HepG2 (cell line): ENCODE results near the gene LRRC8D. TPM values are rescaled to one million over a fixed set of nuclear protein-coding genes. Genes with fewer than 3 reads are reported as not detected.

Source experiments
- ATF7 ChIP-seq, 2 experiments: fragments of 450-650 bp in 1 of 2; sonication (generic) in 1 of 2; formaldehyde crosslinking in 1 of 2; IDR thresholded peaks; 2 replicates each; pipeline versions ENCODE4 v1.4.0 to v1.6.1; 2016 to 2020; ENCODE audit warnings: antibody characterized with exemption in 1 of 2, mild to moderate bottlenecking in 1 of 2, missing genetic modification reagents in 1 of 2
- ERF ChIP-seq: IDR thresholded peaks from 2 replicates; pipeline ENCODE4 v1.6.1; 2018; ENCODE audit warnings: missing biosample characterization, missing genetic modification reagents
- ESRRA ChIP-seq: sonication (generic); formaldehyde crosslinking; IDR thresholded peaks from 2 replicates; pipeline ENCODE4 v1.5.1; 2020; ENCODE audit warnings: mild to moderate bottlenecking, low read depth, missing genetic modification reagents
- GPN1 ChIP-seq: sonication (generic); formaldehyde crosslinking; IDR thresholded peaks from 2 replicates; pipeline ENCODE4 v1.5.1; 2020; ENCODE audit warnings: missing genetic modification reagents, borderline replicate concordance
- MAF1 ChIP-seq: sonication (generic); formaldehyde crosslinking; IDR thresholded peaks from 2 replicates; pipeline ENCODE4 v1.5.0; 2020; ENCODE audit warnings: missing genetic modification reagents, borderline replicate concordance
- MATR3 ChIP-seq: sonication (generic); formaldehyde crosslinking; IDR thresholded peaks from 2 replicates; pipeline ENCODE4 v1.4.0; 2020; ENCODE audit warnings: missing genetic modification reagents
- NR1H2 ChIP-seq: sonication (generic); formaldehyde crosslinking; IDR thresholded peaks from 2 replicates; pipeline ENCODE4 v1.8.1; 2022; ENCODE audit warnings: low read depth, missing genetic modification reagents, borderline replicate concordance
- NR2F6 ChIP-seq, 2 experiments: IDR thresholded peaks; 2 replicates each; pipeline ENCODE4 v1.6.1; 2016; ENCODE audit warnings: antibody characterized with exemption in 1 of 2, mild to moderate bottlenecking in 1 of 2
- SMARCE1 ChIP-seq: fragments of 450-650 bp; IDR thresholded peaks from 2 replicates; pipeline ENCODE4 v1.6.1; 2017; ENCODE audit warnings: borderline replicate concordance
- SOX13 ChIP-seq, 3 experiments: fragments of 450-650 bp in 1 of 3; sonication (generic) in 1 of 3; formaldehyde crosslinking in 1 of 3; IDR thresholded peaks in 2 of 3; conservative IDR thresholded peaks in 1 of 3; 2 replicates each; pipeline versions ENCODE4 v1.5.0 to v1.6.1; 2016 to 2020; ENCODE audit warnings: antibody characterized with exemption in 1 of 3, mild to moderate bottlenecking in 1 of 3, missing compliant biosample characterization in 1 of 3, missing genetic modification reagents in 1 of 3, moderate library complexity in 1 of 3
- TCF7L2 ChIP-seq: IDR thresholded peaks from 2 replicates; pipeline ENCODE4 v1.6.1; 2011; ENCODE audit warnings: mild to moderate bottlenecking, low read depth, low read length, moderate library complexity
- ZBTB38 ChIP-seq: sonication (generic); formaldehyde crosslinking; IDR thresholded peaks from 2 replicates; pipeline ENCODE4 v1.5.1; 2020; ENCODE audit warnings: mild to moderate bottlenecking, missing genetic modification reagents
- ZNF282 ChIP-seq: fragments of 450-650 bp; IDR thresholded peaks from 2 replicates; pipeline ENCODE4 v1.6.1; 2018; ENCODE audit not compliant: partially characterized antibody
- ZNF543 ChIP-seq: sonication (generic); formaldehyde crosslinking; IDR thresholded peaks from 2 replicates; pipeline ENCODE4 v1.4.0; 2020; ENCODE audit warnings: mild to moderate bottlenecking, missing genetic modification reagents
- ZNF556 ChIP-seq: sonication (generic); formaldehyde crosslinking; IDR thresholded peaks from 2 replicates; pipeline ENCODE4 v1.4.0; 2020; ENCODE audit warnings: mild to moderate bottlenecking, missing genetic modification reagents, borderline replicate concordance
- ZNF672 ChIP-seq: sonication (generic); formaldehyde crosslinking; IDR thresholded peaks from 2 replicates; pipeline ENCODE4 v1.8.1; 2022; ENCODE audit warnings: missing genetic modification reagents
- ZNF746 ChIP-seq: sonication (generic); formaldehyde crosslinking; IDR thresholded peaks from 2 replicates; pipeline ENCODE4 v1.8.0; 2022; ENCODE audit warnings: mild to moderate bottlenecking, missing genetic modification reagents
- polyA plus RNA-seq, 8 experiments: library from polyadenylated mRNA; depleted of rRNA in 3 of 8; stranded (reverse) in 7 of 8; unstranded in 1 of 8; fragments of >200 nt; fragmentation: Illumina TruSeq in 4 of 8; extraction: Trizol in 4 of 8; gene quantifications; 2 replicates each; pipeline versions ENCODE4 v1.2.1 to v1.2.3, GENCODE V29; 2011 to 2016; ENCODE audit warnings: low read depth in 4 of 8, missing spikeins in 1 of 8, mixed read lengths in 1 of 8; ENCODE audit not compliant: insufficient read depth in 1 of 8
- total RNA-seq, 5 experiments: library from RNA; depleted of rRNA; stranded (reverse); fragments of >200 nt; fragmentation: Illumina TruSeq; extraction: Trizol; gene quantifications; 2 replicates each; pipeline ENCODE4 v1.2.3, GENCODE V29; 2016; ENCODE audit warnings: low read depth in 1 of 5
- TF ChIP-seq, protein P1 (sequence below): sonication (generic); formaldehyde crosslinking; IDR thresholded peaks from 2 replicates; pipeline ENCODE4 v1.4.0; 2020; ENCODE audit warnings: missing genetic modification reagents
- TF ChIP-seq, protein P2 (sequence below): sonication (generic); formaldehyde crosslinking; IDR thresholded peaks from 2 replicates; pipeline ENCODE4 v1.5.0; 2020; ENCODE audit warnings: mild to moderate bottlenecking, missing genetic modification reagents, borderline replicate concordance

LRRC8D gene
- total and polyA plus RNA-seq, 2 of the 13 experiments (the other 11 are each of a cell fraction or from before 2014, with no cell fraction given), result 29.9 to 45.5 TPM

DNA sequence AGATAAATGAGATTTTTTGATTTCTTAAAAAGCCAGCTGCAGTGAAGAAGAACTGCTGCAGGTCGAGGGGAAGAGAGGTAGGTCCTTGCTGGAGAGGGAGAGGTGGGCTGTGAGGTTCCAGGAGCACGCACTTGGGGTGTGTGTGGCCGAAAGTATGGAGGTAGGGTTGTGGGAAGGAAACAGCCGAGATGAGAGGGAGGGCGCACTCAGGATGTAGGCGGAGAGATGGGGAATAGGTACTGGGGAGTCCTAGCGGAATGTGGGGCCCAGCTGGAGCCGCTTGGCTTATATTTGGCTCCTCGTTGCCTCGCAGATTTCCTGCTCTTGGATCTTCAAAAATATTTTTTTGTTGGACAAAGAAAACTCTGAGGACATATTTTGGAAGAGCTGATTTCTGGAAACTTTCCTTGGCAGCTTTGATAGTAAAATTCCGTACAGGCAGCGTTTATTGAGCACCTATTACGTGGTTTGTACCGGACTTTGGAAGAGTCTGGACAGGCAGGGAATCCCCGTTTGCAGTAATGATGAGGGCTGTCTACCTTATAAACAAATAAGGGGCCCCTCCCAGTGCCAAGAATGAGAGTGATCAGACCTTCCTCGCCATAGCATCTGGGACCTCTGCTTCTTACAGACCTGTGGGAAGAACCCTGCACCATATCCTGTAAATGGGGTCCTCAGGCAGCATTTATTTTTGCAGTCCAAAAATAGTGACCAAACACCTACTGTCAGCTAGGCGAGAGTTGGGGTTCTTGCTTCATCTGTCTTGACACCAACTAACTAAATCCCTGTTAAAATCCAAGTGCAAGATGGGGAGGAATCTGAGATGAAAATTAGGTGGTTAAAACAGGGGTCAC, 1.5 kb downstream of the LRRC8D start (continued):
- TF ChIP-seq, protein P1, sequence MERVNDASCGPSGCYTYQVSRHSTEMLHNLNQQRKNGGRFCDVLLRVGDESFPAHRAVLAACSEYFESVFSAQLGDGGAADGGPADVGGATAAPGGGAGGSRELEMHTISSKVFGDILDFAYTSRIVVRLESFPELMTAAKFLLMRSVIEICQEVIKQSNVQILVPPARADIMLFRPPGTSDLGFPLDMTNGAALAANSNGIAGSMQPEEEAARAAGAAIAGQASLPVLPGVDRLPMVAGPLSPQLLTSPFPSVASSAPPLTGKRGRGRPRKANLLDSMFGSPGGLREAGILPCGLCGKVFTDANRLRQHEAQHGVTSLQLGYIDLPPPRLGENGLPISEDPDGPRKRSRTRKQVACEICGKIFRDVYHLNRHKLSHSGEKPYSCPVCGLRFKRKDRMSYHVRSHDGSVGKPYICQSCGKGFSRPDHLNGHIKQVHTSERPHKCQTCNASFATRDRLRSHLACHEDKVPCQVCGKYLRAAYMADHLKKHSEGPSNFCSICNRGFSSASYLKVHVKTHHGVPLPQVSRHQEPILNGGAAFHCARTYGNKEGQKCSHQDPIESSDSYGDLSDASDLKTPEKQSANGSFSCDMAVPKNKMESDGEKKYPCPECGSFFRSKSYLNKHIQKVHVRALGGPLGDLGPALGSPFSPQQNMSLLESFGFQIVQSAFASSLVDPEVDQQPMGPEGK (CRISPR knock-in tag), result peak; percentile 19; the same call in 1 of the 2 replicates
- no peak for TF ChIP-seq GPN1
- TF ChIP-seq ZNF672, result no peak
- TF ChIP-seq, protein P2, sequence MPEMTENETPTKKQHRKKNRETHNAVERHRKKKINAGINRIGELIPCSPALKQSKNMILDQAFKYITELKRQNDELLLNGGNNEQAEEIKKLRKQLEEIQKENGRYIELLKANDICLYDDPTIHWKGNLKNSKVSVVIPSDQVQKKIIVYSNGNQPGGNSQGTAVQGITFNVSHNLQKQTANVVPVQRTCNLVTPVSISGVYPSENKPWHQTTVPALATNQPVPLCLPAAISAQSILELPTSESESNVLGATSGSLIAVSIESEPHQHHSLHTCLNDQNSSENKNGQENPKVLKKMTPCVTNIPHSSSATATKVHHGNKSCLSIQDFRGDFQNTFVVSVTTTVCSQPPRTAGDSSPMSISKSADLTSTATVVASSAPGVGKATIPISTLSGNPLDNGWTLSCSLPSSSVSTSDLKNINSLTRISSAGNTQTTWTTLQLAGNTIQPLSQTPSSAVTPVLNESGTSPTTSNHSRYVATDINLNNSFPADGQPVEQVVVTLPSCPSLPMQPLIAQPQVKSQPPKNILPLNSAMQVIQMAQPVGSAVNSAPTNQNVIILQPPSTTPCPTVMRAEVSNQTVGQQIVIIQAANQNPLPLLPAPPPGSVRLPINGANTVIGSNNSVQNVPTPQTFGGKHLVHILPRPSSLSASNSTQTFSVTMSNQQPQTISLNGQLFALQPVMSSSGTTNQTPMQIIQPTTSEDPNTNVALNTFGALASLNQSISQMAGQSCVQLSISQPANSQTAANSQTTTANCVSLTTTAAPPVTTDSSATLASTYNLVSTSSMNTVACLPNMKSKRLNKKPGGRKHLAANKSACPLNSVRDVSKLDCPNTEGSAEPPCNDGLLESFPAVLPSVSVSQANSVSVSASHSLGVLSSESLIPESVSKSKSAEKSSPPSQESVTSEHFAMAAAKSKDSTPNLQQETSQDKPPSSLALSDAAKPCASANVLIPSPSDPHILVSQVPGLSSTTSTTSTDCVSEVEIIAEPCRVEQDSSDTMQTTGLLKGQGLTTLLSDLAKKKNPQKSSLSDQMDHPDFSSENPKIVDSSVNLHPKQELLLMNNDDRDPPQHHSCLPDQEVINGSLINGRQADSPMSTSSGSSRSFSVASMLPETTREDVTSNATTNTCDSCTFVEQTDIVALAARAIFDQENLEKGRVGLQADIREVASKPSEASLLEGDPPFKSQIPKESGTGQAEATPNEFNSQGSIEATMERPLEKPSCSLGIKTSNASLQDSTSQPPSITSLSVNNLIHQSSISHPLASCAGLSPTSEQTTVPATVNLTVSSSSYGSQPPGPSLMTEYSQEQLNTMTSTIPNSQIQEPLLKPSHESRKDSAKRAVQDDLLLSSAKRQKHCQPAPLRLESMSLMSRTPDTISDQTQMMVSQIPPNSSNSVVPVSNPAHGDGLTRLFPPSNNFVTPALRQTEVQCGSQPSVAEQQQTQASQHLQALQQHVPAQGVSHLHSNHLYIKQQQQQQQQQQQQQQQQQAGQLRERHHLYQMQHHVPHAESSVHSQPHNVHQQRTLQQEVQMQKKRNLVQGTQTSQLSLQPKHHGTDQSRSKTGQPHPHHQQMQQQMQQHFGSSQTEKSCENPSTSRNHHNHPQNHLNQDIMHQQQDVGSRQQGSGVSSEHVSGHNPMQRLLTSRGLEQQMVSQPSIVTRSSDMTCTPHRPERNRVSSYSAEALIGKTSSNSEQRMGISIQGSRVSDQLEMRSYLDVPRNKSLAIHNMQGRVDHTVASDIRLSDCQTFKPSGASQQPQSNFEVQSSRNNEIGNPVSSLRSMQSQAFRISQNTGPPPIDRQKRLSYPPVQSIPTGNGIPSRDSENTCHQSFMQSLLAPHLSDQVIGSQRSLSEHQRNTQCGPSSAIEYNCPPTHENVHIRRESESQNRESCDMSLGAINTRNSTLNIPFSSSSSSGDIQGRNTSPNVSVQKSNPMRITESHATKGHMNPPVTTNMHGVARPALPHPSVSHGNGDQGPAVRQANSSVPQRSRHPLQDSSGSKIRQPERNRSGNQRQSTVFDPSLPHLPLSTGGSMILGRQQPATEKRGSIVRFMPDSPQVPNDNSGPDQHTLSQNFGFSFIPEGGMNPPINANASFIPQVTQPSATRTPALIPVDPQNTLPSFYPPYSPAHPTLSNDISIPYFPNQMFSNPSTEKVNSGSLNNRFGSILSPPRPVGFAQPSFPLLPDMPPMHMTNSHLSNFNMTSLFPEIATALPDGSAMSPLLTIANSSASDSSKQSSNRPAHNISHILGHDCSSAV (CRISPR knock-in tag), result no peak
- TF ChIP-seq MATR3 (CRISPR knock-in tag), result no peak
- TF ChIP-seq MAF1 (CRISPR knock-in tag), result no peak
- TF ChIP-seq ZNF282, result no peak
- TF ChIP-seq SOX13 (IDR thresholded peaks at IDR 0.05), result no peak
- no peak for TF ChIP-seq SOX13 (CRISPR knock-in tag; conservative IDR thresholded peaks at IDR 0.05 in 1 of 2, IDR thresholded peaks at IDR 0.05 in 1 of 2)
- no peak for TF ChIP-seq ZNF543 (CRISPR knock-in tag)
- no peak for TF ChIP-seq SMARCE1
- 0 out of 2 replicates have a peak, but pooled peaks have one; percentile 9 for TF ChIP-seq ERF (CRISPR knock-in tag)
- TF ChIP-seq NR2F6 (IDR thresholded peaks at IDR 0.05), result no peak
- TF ChIP-seq NR2F6 (CRISPR knock-in tag; IDR thresholded peaks at IDR 0.05), result no peak
- no peak for TF ChIP-seq ZNF556 (CRISPR knock-in tag)
- no peak for TF ChIP-seq ATF7 (IDR thresholded peaks at IDR 0.05)
- TF ChIP-seq ATF7 (CRISPR knock-in tag; IDR thresholded peaks at IDR 0.05), result no peak
- no peak for TF ChIP-seq TCF7L2
- TF ChIP-seq ZBTB38 (CRISPR knock-in tag), result 0 out of 2 replicates have a peak, but pooled peaks have one; percentile 35
- 0 out of 2 replicates have a peak, but pooled peaks have one; percentile 6 for TF ChIP-seq ESRRA (CRISPR knock-in tag)
- no peak for TF ChIP-seq ZNF746 (CRISPR knock-in tag)
- TF ChIP-seq NR1H2 (CRISPR knock-in tag), result no peak
